Measurements from ENCODE around the gene LRIG3. TPM values are rescaled to one million over a fixed set of nuclear protein-coding genes. Genes with fewer than 3 reads are reported as not detected.
A peak's percentile ranks its signal among the peaks of the same experiment; 100 is the strongest.
"Not testable (repeated sequence)": the region's sequence is repeated elsewhere in the genome, so short reads cannot be mapped to it uniquely, and the experiment has no call there.

LRIG3 gene
- polyA plus RNA-seq, 4 donors: 3.6 to 32.9 (median 12.7) TPM

GRCh38 chr12:58877243-58877743, 43.0 kb downstream of the LRIG3 start:
- H3K27ac ChIP-seq (ENCODE audit: low read depth in 1 of 3, low read length in 2 of 3): no peak overlapping the region
- H3K9me3 ChIP-seq (ENCODE audit: control insufficient read depth in 2 of 2, insufficient read depth in 1 of 2, low read depth in 1 of 2, low read length in 1 of 2): no peaks in the 10 kb centered on the region
- H3K4me1 ChIP-seq (ENCODE audit: control insufficient read depth in 3 of 3, insufficient read depth in 2 of 3, low read depth in 1 of 3, low read length in 2 of 3): no peaks in the 10 kb centered on the region
- no peak for DNase-seq
- WGBS, 3 donors: 62 to 74% (median 66%) methylated on average over 15 of the region's 15 CpGs
- no peak for FAIRE-seq
- peaks cover 21 to 42% (median 27%) of the 10 kb centered on the region in 3 donors for H3K36me3 ChIP-seq (ENCODE audit: control insufficient read depth in 3 of 3, insufficient read depth in 2 of 3, low read depth in 1 of 3, low read length in 3 of 3)
- H3K4me3 ChIP-seq (ENCODE audit: low read depth in 1 of 3, low read length in 3 of 3): no peak overlapping the region
- H3K27me3 ChIP-seq (ENCODE audit: control insufficient read depth in 3 of 3, insufficient read depth in 3 of 3, low read length in 3 of 3): no peaks in the 10 kb centered on the region

GRCh38 chr12:58873496-58873895, 46.8 kb downstream of the LRIG3 start:
- H3K4me1 ChIP-seq (ENCODE audit: control insufficient read depth in 3 of 3, insufficient read depth in 2 of 3, low read depth in 1 of 3, low read length in 2 of 3): no peaks in the 10 kb centered on the region
- H3K27me3 ChIP-seq (ENCODE audit: control insufficient read depth in 3 of 3, insufficient read depth in 3 of 3, low read length in 3 of 3): no peaks in the 10 kb centered on the region
- WGBS, 3 donors: 87 to 90% (median 88%) methylated on average over 5 of the region's 5 CpGs
- DNase-seq: no peak
- no peak overlapping the region for H3K27ac ChIP-seq (ENCODE audit: low read depth in 1 of 3, low read length in 2 of 3)
- no peaks in the 10 kb centered on the region for H3K9me3 ChIP-seq (ENCODE audit: control insufficient read depth in 2 of 2, insufficient read depth in 1 of 2, low read depth in 1 of 2, low read length in 1 of 2)
- peaks cover 13 to 24% (median 17%) of the 10 kb centered on the region in 3 donors for H3K36me3 ChIP-seq (ENCODE audit: control insufficient read depth in 3 of 3, insufficient read depth in 2 of 3, low read depth in 1 of 3, low read length in 3 of 3)
- FAIRE-seq: no peak
- H3K4me3 ChIP-seq (ENCODE audit: low read depth in 1 of 3, low read length in 3 of 3): no peak overlapping the region

GRCh38 chr12:58871556-58871955, 48.7 kb downstream of the LRIG3 start:
- Histone ChIP-seq H3K27me3 (ENCODE audit: control insufficient read depth in 3 of 3, insufficient read depth in 3 of 3, low read length in 3 of 3) (no peaks in the 10 kb centered on the region), H3K36me3 (ENCODE audit: control insufficient read depth in 3 of 3, insufficient read depth in 2 of 3, low read depth in 1 of 3, low read length in 3 of 3) (peaks cover 10 to 16% (median 11%) of the 10 kb centered on the region in 3 donors), H3K27ac (ENCODE audit: low read depth in 1 of 3, low read length in 2 of 3) (peak overlapping the region in 1 of 3 donors; percentile 21), H3K9me3 (ENCODE audit: control insufficient read depth in 2 of 2, insufficient read depth in 1 of 2, low read depth in 1 of 2, low read length in 1 of 2) (no peaks in the 10 kb centered on the region), H3K4me3 (ENCODE audit: low read depth in 1 of 3, low read length in 3 of 3) (no peak overlapping the region), H3K4me1 (ENCODE audit: control insufficient read depth in 3 of 3, insufficient read depth in 2 of 3, low read depth in 1 of 3, low read length in 2 of 3) (no peaks in the 10 kb centered on the region)
- DNase-seq (peak in 1 of 2 donors; percentile 23), FAIRE-seq (no peak)
- WGBS, 3 donors: 50 to 58% (median 52%) methylated on average over 5 of the region's 5 CpGs

- DNase-seq (no peak), FAIRE-seq (no peak)
- Histone ChIP-seq H3K27me3 (ENCODE audit: control insufficient read depth in 3 of 3, insufficient read depth in 3 of 3, low read length in 3 of 3) (no peaks in the 10 kb centered on the region), H3K27ac (ENCODE audit: low read depth in 1 of 3, low read length in 2 of 3) (no peak overlapping the region), H3K36me3 (ENCODE audit: control insufficient read depth in 3 of 3, insufficient read depth in 2 of 3, low read depth in 1 of 3, low read length in 3 of 3) (peaks cover 6 to 20% (median 9%) of the 10 kb centered on the region in 3 donors), H3K9me3 (ENCODE audit: control insufficient read depth in 2 of 2, insufficient read depth in 1 of 2, low read depth in 1 of 2, low read length in 1 of 2) (no peaks in the 10 kb centered on the region), H3K4me1 (ENCODE audit: control insufficient read depth in 3 of 3, insufficient read depth in 2 of 3, low read depth in 1 of 3, low read length in 2 of 3) (no peaks in the 10 kb centered on the region), H3K4me3 (ENCODE audit: low read depth in 1 of 3, low read length in 3 of 3) (no peak overlapping the region)
- WGBS, 3 donors: 39 to 65% (median 58%) methylated on average over 4 of the region's 4 CpGs
Measured at GRCh38 chr12:58870595-58870994, 49.7 kb downstream of the LRIG3 start.

GRCh38 chr12:58860788-58861240, 59.5 kb downstream of the LRIG3 start:
- H3K36me3 ChIP-seq (ENCODE audit: control insufficient read depth in 3 of 3, insufficient read depth in 2 of 3, low read depth in 1 of 3, low read length in 3 of 3): peaks cover 0 to 3% (median 0%) of the 10 kb centered on the region in 3 donors
- no peak overlapping the region for H3K4me3 ChIP-seq (ENCODE audit: low read depth in 1 of 3, low read length in 3 of 3)
- no peaks in the 10 kb centered on the region for H3K27me3 ChIP-seq (ENCODE audit: control insufficient read depth in 3 of 3, insufficient read depth in 3 of 3, low read length in 3 of 3)
- H3K27ac ChIP-seq (ENCODE audit: low read depth in 1 of 3, low read length in 2 of 3): peak overlapping the region; percentile 66 to 89 (median 70)
- no peaks in the 10 kb centered on the region for H3K9me3 ChIP-seq (ENCODE audit: control insufficient read depth in 2 of 2, insufficient read depth in 1 of 2, low read depth in 1 of 2, low read length in 1 of 2)
- no peak for FAIRE-seq
- WGBS, 3 donors: 40 to 63% (median 53%) methylated on average over 4 of the region's 4 CpGs
- peaks cover 0 to 36% (median 3%) of the 10 kb centered on the region in 3 donors for H3K4me1 ChIP-seq (ENCODE audit: control insufficient read depth in 3 of 3, insufficient read depth in 2 of 3, low read depth in 1 of 3, low read length in 2 of 3)
- no peak for DNase-seq

- Histone ChIP-seq H3K36me3 (ENCODE audit: control insufficient read depth in 3 of 3, insufficient read depth in 2 of 3, low read depth in 1 of 3, low read length in 3 of 3) (peaks cover 0 to 2% (median 0%) of the 10 kb centered on the region in 3 donors), H3K4me1 (ENCODE audit: control insufficient read depth in 3 of 3, insufficient read depth in 2 of 3, low read depth in 1 of 3, low read length in 2 of 3) (peaks cover 0 to 39% (median 3%) of the 10 kb centered on the region in 3 donors), H3K4me3 (ENCODE audit: low read depth in 1 of 3, low read length in 3 of 3) (no peak overlapping the region), H3K27me3 (ENCODE audit: control insufficient read depth in 3 of 3, insufficient read depth in 3 of 3, low read length in 3 of 3) (no peaks in the 10 kb centered on the region), H3K9me3 (ENCODE audit: control insufficient read depth in 2 of 2, insufficient read depth in 1 of 2, low read depth in 1 of 2, low read length in 1 of 2) (no peaks in the 10 kb centered on the region), H3K27ac (ENCODE audit: low read depth in 1 of 3, low read length in 2 of 3) (peak overlapping the region; percentile 66 to 89 (median 70))
- 26 to 67% (median 40%) methylated on average over 8 of the region's 8 CpGs for WGBS, 3 donors
- no peak for FAIRE-seq
- DNase-seq: peak; percentile 78 to 90
Measured at GRCh38 chr12:58860056-58860787, 60.1 kb downstream of the LRIG3 start.

GRCh38 chr12:58858030-58858429, 62.3 kb downstream of the LRIG3 start:
- H3K4me3 ChIP-seq (ENCODE audit: low read depth in 1 of 3, low read length in 3 of 3): no peak overlapping the region
- H3K27ac ChIP-seq (ENCODE audit: low read depth in 1 of 3, low read length in 2 of 3): no peak overlapping the region
- no peak for DNase-seq
- no peaks in the 10 kb centered on the region for H3K27me3 ChIP-seq (ENCODE audit: control insufficient read depth in 3 of 3, insufficient read depth in 3 of 3, low read length in 3 of 3)
- H3K36me3 ChIP-seq (ENCODE audit: control insufficient read depth in 3 of 3, insufficient read depth in 2 of 3, low read depth in 1 of 3, low read length in 3 of 3): no peaks in the 10 kb centered on the region
- peaks cover 0 to 40% (median 3%) of the 10 kb centered on the region in 3 donors for H3K4me1 ChIP-seq (ENCODE audit: control insufficient read depth in 3 of 3, insufficient read depth in 2 of 3, low read depth in 1 of 3, low read length in 2 of 3)
- no peaks in the 10 kb centered on the region for H3K9me3 ChIP-seq (ENCODE audit: control insufficient read depth in 2 of 2, insufficient read depth in 1 of 2, low read depth in 1 of 2, low read length in 1 of 2)
- 91 to 95% (median 92%) methylated on average over 5 of the region's 5 CpGs for WGBS, 3 donors
- FAIRE-seq: no peak

- WGBS, 3 donors: 0 to 26% (median 20%) methylated on average over 1 of the region's 1 CpG
- not testable (repeated sequence) for DNase-seq; H3K9me3 ChIP-seq (ENCODE audit: control insufficient read depth in 2 of 2, insufficient read depth in 1 of 2, low read depth in 1 of 2, low read length in 1 of 2); H3K36me3 ChIP-seq (ENCODE audit: control insufficient read depth in 3 of 3, insufficient read depth in 2 of 3, low read depth in 1 of 3, low read length in 3 of 3); H3K4me3 ChIP-seq (ENCODE audit: low read depth in 1 of 3, low read length in 3 of 3); FAIRE-seq; H3K27me3 ChIP-seq (ENCODE audit: control insufficient read depth in 3 of 3, insufficient read depth in 3 of 3, low read length in 3 of 3); H3K27ac ChIP-seq (ENCODE audit: low read depth in 1 of 3, low read length in 2 of 3)
- H3K4me1 ChIP-seq (ENCODE audit: control insufficient read depth in 3 of 3, insufficient read depth in 2 of 3, low read depth in 1 of 3, low read length in 2 of 3): peaks cover 0 to 36% (median 3%) of the 10 kb centered on the region in 3 donors
Measured at GRCh38 chr12:58857206-58857605, 63.1 kb downstream of the LRIG3 start.

Data from small intestine (tissue), 7 donors.